ENCODE measurements around the gene CCT6A.

DNA sequence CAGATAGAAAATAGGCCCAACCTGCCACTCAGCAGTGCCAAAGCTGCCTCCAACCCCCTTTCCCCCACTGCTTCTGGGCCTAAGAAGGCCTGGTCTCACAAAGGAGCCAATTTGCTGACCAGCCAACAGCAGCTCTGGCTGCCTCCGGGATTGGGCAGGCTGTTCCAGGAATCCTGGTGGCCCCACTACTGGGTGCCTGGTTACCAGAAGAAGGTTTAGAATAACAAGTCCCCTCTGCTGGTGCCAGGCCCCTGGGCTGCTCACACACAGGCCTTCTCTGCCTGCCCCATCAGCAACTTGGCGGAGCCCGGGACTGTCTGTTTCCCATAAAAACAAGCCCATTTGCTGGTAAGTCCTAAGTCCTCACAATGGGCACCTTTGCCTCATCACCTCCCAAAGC, 40.0 kb downstream of the CCT6A start:
- TF ChIP-seq, protein P1, sequence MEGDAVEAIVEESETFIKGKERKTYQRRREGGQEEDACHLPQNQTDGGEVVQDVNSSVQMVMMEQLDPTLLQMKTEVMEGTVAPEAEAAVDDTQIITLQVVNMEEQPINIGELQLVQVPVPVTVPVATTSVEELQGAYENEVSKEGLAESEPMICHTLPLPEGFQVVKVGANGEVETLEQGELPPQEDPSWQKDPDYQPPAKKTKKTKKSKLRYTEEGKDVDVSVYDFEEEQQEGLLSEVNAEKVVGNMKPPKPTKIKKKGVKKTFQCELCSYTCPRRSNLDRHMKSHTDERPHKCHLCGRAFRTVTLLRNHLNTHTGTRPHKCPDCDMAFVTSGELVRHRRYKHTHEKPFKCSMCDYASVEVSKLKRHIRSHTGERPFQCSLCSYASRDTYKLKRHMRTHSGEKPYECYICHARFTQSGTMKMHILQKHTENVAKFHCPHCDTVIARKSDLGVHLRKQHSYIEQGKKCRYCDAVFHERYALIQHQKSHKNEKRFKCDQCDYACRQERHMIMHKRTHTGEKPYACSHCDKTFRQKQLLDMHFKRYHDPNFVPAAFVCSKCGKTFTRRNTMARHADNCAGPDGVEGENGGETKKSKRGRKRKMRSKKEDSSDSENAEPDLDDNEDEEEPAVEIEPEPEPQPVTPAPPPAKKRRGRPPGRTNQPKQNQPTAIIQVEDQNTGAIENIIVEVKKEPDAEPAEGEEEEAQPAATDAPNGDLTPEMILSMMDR (IDR thresholded peaks at IDR 0.05 in 8 of 11, conservative IDR thresholded peaks at IDR 0.05 in 3 of 11) = no peak
- TF ChIP-seq POLR2A (IDR thresholded peaks at IDR 0.05) (no peak), POLR2AphosphoS5 (IDR thresholded peaks at IDR 0.05) (no peak)
